GM12873 (cell line): Measurements from ENCODE around the gene SELENOH.

Source experiments
- TF ChIP-seq, protein P1 (sequence below): IDR thresholded peaks from 2 replicates; pipeline ENCODE4 v1.5.1; 2012; ENCODE audit warnings: low read depth, mild to moderate bottlenecking, moderate library complexity, low read length, control low read depth; ENCODE audit not compliant: insufficient read depth; ENCODE audit errors: missing control alignments

SELENOH gene

DNA sequence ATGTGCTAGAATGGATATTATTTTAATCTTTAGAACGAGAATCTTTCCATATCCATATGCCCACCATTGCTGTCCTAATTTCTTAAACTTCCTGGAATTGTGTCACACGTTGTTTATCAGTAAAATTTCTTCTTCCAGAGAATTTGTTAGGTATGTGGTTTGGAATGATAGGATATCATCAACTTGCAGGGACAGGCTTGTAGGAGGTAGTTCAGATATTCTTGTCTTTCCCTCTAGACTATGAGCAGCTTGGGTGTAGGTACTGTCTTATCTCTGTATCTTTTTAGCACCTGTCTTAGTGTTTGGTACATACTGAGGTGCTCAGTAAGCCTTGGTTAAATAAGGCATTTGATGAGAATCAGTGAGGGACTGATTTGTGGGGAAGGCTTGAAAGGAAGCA, 23.7 kb downstream of the SELENOH start:
- TF ChIP-seq, protein P1, sequence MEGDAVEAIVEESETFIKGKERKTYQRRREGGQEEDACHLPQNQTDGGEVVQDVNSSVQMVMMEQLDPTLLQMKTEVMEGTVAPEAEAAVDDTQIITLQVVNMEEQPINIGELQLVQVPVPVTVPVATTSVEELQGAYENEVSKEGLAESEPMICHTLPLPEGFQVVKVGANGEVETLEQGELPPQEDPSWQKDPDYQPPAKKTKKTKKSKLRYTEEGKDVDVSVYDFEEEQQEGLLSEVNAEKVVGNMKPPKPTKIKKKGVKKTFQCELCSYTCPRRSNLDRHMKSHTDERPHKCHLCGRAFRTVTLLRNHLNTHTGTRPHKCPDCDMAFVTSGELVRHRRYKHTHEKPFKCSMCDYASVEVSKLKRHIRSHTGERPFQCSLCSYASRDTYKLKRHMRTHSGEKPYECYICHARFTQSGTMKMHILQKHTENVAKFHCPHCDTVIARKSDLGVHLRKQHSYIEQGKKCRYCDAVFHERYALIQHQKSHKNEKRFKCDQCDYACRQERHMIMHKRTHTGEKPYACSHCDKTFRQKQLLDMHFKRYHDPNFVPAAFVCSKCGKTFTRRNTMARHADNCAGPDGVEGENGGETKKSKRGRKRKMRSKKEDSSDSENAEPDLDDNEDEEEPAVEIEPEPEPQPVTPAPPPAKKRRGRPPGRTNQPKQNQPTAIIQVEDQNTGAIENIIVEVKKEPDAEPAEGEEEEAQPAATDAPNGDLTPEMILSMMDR = no peak

DNA sequence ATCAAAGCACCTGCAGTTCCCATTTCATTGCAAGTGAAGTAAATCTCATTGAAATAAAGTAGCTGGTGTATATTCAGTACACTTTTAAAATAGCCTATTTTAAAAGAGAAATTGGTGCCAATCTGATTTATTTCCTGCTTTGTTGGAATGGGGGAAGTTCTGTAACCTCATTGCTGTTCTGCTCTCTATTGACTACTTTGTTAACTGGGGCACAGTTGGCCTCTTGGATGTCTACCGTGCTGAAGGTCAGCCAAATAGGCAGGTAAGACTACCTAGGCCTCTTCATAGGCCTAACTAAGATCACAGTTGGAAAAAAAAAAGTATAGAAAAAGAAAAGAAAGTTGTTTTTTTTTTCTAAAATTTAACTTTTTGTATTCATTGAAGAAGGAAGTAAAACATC, 29.5 kb downstream of the SELENOH start:
- TF ChIP-seq, protein P1 = no peak

DNA sequence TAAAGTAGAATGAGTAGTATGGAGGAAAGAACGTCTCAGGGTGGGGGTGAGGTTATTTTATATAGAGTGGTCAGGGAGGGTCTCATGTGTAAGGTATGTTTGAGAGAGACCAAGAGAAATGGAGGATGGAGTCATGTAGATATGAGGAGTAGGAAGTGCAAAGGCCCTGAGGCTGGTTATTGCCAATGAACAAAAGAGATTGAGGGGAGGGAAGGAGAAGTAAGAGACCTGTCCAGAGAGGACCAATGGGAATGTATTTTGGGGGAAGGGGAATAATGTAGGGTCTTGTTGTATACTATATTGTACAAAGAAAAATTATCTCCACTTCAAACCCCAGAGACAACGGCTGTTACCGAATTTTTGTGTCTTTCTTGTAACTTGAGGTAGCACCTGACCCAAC, 30.1 kb downstream of the SELENOH start:
- TF ChIP-seq, protein P1 = no peak

DNA sequence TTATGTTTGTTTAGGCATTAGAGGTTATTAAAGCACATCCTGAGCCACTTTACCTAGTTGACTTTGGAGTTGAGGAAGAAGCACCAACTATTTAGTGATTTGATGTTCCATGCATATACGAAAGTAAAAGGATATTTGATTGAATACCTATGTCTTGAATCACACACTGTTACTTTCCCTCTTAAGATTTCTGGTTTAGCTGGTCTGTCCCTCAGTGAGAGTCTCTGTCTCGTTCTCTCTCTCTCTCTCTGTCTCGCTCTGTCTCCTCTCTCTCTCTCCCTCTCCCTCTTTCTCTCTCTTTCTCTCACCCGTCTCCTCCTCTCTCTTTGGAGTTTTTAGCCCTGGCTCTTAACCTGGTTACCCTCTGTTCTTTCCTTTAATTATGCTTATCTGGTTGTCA, 31.3 kb downstream of the SELENOH start:
- TF ChIP-seq, protein P1 = no peak

DNA sequence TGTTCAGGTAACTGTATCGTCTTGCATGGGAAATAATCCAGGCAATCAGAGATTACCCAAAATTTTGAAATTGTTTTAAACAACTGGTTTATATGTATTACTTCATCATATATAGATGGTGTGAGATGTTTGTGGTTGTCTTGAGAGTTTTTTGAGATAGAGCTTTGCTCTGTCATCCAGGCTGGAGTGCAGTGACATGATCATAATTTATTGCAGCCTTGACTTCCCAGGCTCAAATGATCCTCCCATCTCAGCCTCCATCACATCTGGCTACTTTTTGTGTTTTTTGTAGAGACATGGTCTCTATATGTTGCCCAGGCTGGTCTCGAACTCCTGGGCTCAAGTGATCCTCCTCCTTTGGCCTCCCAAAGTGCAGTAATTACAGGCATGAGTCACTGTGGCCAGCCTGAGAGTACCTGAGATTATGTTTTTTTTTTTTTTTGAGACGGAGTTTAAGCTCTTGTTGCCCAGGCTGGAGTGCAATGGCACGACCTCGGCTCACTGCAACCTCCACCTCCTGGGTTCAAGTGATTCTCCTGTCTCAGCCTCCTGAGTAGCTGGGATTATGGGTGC, 31.8 kb downstream of the SELENOH start:
- TF ChIP-seq, protein P1 = no peak

DNA sequence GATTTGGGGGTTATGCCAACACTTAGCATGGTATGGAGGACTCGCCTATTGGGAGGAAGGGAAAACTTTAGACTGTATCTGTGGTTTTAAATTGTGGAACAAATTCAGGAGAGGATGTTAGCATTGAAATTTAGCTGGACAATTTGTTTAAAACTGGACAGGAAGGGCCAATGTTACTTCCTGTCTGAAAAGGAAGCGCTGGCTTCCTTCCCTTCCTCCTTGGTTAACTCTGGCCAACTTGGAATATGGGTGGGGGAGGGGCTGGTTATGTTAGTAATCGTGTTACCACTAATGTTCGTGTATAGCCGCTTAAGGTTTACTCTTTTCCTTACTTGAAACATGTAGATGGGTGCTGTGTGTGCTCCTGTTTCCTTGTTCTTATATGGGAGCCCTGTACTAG, 34.2 kb downstream of the SELENOH start:
- TF ChIP-seq, protein P1 = no peak

- TF ChIP-seq, protein P1 = no peak
Observed at GRCh38 chr11:57776031-57776521, 34.8 kb downstream of the SELENOH start.
